OCI-LY7 (cell line): ENCODE results near the gene SFSWAP.

Experiments
- CTCF ChIP-seq: fragments of 200-600 bp; sonication (generic); conservative IDR thresholded peaks from 2 replicates; pipeline ENCODE4 v1.5.1; 2014; ENCODE audit warnings: mild to moderate bottlenecking, antibody characterized with exemption, low read length, moderate library complexity, mixed read lengths
- EZH2phosphoT487 ChIP-seq: fragments of 200-600 bp; sonication (generic); IDR thresholded peaks from 2 replicates; pipeline ENCODE4 v1.6.1; 2018; ENCODE audit warnings: low read depth, borderline replicate concordance, mild to moderate bottlenecking, mixed run types, antibody characterized with exemption, low read length, moderate library complexity, mixed read lengths

- TF ChIP-seq CTCF (no peak), EZH2phosphoT487 (no peak)
Measured at GRCh38 chr12:131704509-131704908, 6.4 kb upstream of the SFSWAP start.
